HG02678 (cell line): ENCODE results near the gene ZNF292.
"Not testable (repeated sequence)": the region's sequence is repeated elsewhere in the genome, so short reads cannot be mapped to it uniquely, and the experiment has no call there.

Experiments
- ATAC-seq: cut with Tn5 transposase; IDR thresholded peaks from one replicate; pipeline ENCODE4 v1.9.1; 2021; ENCODE audit warnings: mild to moderate bottlenecking, moderate library complexity; ENCODE audit not compliant: unreplicated experiment

The ZNF292 gene

GRCh38 chr6:87264481-87264880 is 109.1 kb downstream of the ZNF292 start:
- no peak for ATAC-seq

GRCh38 chr6:87274660-87275274 is 119.4 kb downstream of the ZNF292 start:
- ATAC-seq = no peak

GRCh38 chr6:87276624-87277023 is 121.3 kb downstream of the ZNF292 start:
- no peak for ATAC-seq

GRCh38 chr6:87277123-87277522 is 121.8 kb downstream of the ZNF292 start:
- ATAC-seq = no peak

- no peak for ATAC-seq
Measured at GRCh38 chr6:87279196-87279595, 123.8 kb downstream of the ZNF292 start.

GRCh38 chr6:87281426-87281825 is 126.1 kb downstream of the ZNF292 start:
- ATAC-seq = no peak

- ATAC-seq = no peak
Measured at GRCh38 chr6:87282743-87283142, 127.4 kb downstream of the ZNF292 start.

- ATAC-seq = no peak
Measured at GRCh38 chr6:87283461-87283860, 128.1 kb downstream of the ZNF292 start.

GRCh38 chr6:87287251-87287650 is 131.9 kb downstream of the ZNF292 start:
- ATAC-seq = no peak

- no peak for ATAC-seq
Measured at GRCh38 chr6:87289571-87289970, 134.2 kb downstream of the ZNF292 start.

- ATAC-seq = no peak
Measured at GRCh38 chr6:87291883-87292282, 136.5 kb downstream of the ZNF292 start.

GRCh38 chr6:87293526-87293925 is 138.2 kb downstream of the ZNF292 start:
- no peak for ATAC-seq

GRCh38 chr6:87297119-87297518 is 141.8 kb downstream of the ZNF292 start:
- ATAC-seq = no peak

GRCh38 chr6:87301277-87301676 is 145.9 kb downstream of the ZNF292 start:
- not testable (repeated sequence) for ATAC-seq

- no peak for ATAC-seq
Measured at GRCh38 chr6:87308970-87309369, 153.6 kb downstream of the ZNF292 start.

- no peak for ATAC-seq
Measured at GRCh38 chr6:87312860-87313259, 157.5 kb downstream of the ZNF292 start.
